ENCODE results near the gene DDX41. TPM values are rescaled to one million over a fixed set of nuclear protein-coding genes. Genes with fewer than 3 reads are reported as not detected.

DDX41 gene
- total RNA-seq, 3 donors from 2014 or later, result 65.3 to 79.2 (median 79.0) TPM

- Histone ChIP-seq H3K9me3 (no peaks in the 10 kb centered on the region), H3K4me1 (ENCODE audit: low read depth) (peaks cover 8% of the 10 kb centered on the region), H3K36me3 (ENCODE audit: low read depth) (no peaks in the 10 kb centered on the region), H3K4me3 (no peak overlapping the region)
- no peak for DNase-seq
- no peak for TF ChIP-seq CTCF (IDR thresholded peaks at IDR 0.05)
- intact Hi-C loops (cut with DNase I, micrococcal nuclease), result no loop called here
- no peak for ATAC-seq
Observed at GRCh38 chr5:177555665-177556064, 38.9 kb upstream of the DDX41 start.

- DNase-seq (no peak), ATAC-seq (no peak)
- intact Hi-C loops (cut with DNase I, micrococcal nuclease), result no loop called here
- Histone ChIP-seq H3K36me3 (ENCODE audit: low read depth) (no peaks in the 10 kb centered on the region), H3K4me3 (no peak overlapping the region), H3K9me3 (no peaks in the 10 kb centered on the region), H3K4me1 (ENCODE audit: low read depth) (peaks cover 8% of the 10 kb centered on the region)
- no peak for TF ChIP-seq CTCF (IDR thresholded peaks at IDR 0.05)
Observed at GRCh38 chr5:177555228-177555627, 38.5 kb upstream of the DDX41 start.

GRCh38 chr5:177554474-177555111 lies 37.8 kb upstream of the DDX41 start, which contains the start of gene FAM193B:
TSS of gene FAM193B (minus strand) at chr5:177554563. CDS start at chr5:177554458, 105 bp downstream.
- ATAC-seq (peak; percentile 96), DNase-seq (peak; percentile 96 to 98 (median 97))
- peaks cover 8% of the 10 kb centered on the region for H3K4me1 ChIP-seq (ENCODE audit: low read depth)
- H3K9me3 ChIP-seq, result no peaks in the 10 kb centered on the region
- no peaks in the 10 kb centered on the region for H3K36me3 ChIP-seq (ENCODE audit: low read depth)
- intact Hi-C loops (cut with DNase I, micrococcal nuclease), result no loop called here
- peak within 1 kb of the TSS; percentile 86 for H3K4me3 ChIP-seq
- no peak for TF ChIP-seq CTCF (IDR thresholded peaks at IDR 0.05)

GRCh38 chr5:177553671-177554429 lies 37.1 kb upstream of the DDX41 start:
- Histone ChIP-seq H3K4me3 (peak overlapping the region; percentile 86), H3K9me3 (no peaks in the 10 kb centered on the region), H3K36me3 (ENCODE audit: low read depth) (no peaks in the 10 kb centered on the region), H3K4me1 (ENCODE audit: low read depth) (peaks cover 8% of the 10 kb centered on the region)
- ATAC-seq (peak; percentile 66), DNase-seq (peak; percentile 53 to 77 (median 76))
- no peak for TF ChIP-seq CTCF (IDR thresholded peaks at IDR 0.05)
- intact Hi-C loops (cut with DNase I, micrococcal nuclease), result no loop called here

- no peaks in the 10 kb centered on the region for H3K9me3 ChIP-seq
- intact Hi-C loops (cut with DNase I, micrococcal nuclease), result no loop called here
- no peak for ATAC-seq
- H3K4me3 ChIP-seq, result no peak overlapping the region
- peak in 1 of 3 donors; percentile 31 for DNase-seq
- TF ChIP-seq CTCF (IDR thresholded peaks at IDR 0.05), result no peak
- peaks cover 8% of the 10 kb centered on the region for H3K4me1 ChIP-seq (ENCODE audit: low read depth)
- H3K36me3 ChIP-seq (ENCODE audit: low read depth), result no peaks in the 10 kb centered on the region
Observed at GRCh38 chr5:177552839-177553455, 36.2 kb upstream of the DDX41 start.
